Activated CD8-positive, alpha-beta T cell treated with anti-CD3 and anti-CD28 coated beads for 36 hours (primary cell): ENCODE data around the gene FAM3D. TPM values are rescaled to one million over a fixed set of nuclear protein-coding genes. Genes with fewer than 3 reads are reported as not detected.

ENCODE experiments used
- ATAC-seq: fragments of 200-7000 bp; cut with Tn5 transposase; one replicate; pipeline ENCODE4 v1.10.0; 2021; ENCODE audit warnings: mild to moderate bottlenecking, moderate library complexity
- CTCF ChIA-PET: fragments of 350-600 bp; sonication (Branson Sonifier 250); formaldehyde crosslinking; loops from one replicate; lab custom pipeline; 2021; ENCODE audit warnings: antibody characterized with exemption; lab: Charles Lee
- POLR2A ChIA-PET: fragments of 350-600 bp; sonication (Branson Sonifier 250); formaldehyde crosslinking; loops from one replicate; lab custom pipeline; 2021; ENCODE audit warnings: antibody characterized with exemption; lab: Charles Lee
- DNase-seq: peaks from one replicate; pipeline ENCODE4 v3.0.0-alpha.2; 2020
- H3K27ac Mint-ChIP-seq: one replicate; pipeline ENCODE4 v1.8.0; 2021; ENCODE audit warnings: mild to moderate bottlenecking, mixed read lengths
- H3K27me3 Mint-ChIP-seq: one replicate; pipeline ENCODE4 v1.8.0; 2021; ENCODE audit warnings: mixed read lengths
- H3K36me3 Mint-ChIP-seq: one replicate; pipeline ENCODE4 v1.8.0; 2021; ENCODE audit warnings: low read depth, mixed read lengths
- H3K4me1 Mint-ChIP-seq: one replicate; pipeline ENCODE4 v1.8.0; 2021; ENCODE audit warnings: low read depth, mixed read lengths
- H3K4me3 Mint-ChIP-seq: one replicate; pipeline ENCODE4 v1.8.0; 2021; ENCODE audit warnings: mild to moderate bottlenecking, moderate library complexity, mixed read lengths
- H3K9me3 Mint-ChIP-seq: one replicate; pipeline ENCODE4 v1.8.0; 2021; ENCODE audit warnings: mixed read lengths
- intact Hi-C: fragments of 100-400 bp; cut with micrococcal nuclease; formaldehyde crosslinking; loops from one replicate; pipeline ENCODE4 v1.10.0; 2022
- total RNA-seq, 2 experiments: library from RNA; stranded (reverse); gene quantifications; one replicate each; pipeline ENCODE4 v1.2.3, GENCODE V29; 2021
- TF ChIP-seq, protein P1 (sequence below): fragments of 200-600 bp; IDR thresholded peaks from one replicate; pipeline ENCODE4 v1.8.0; 2022; ENCODE audit warnings: antibody characterized with exemption, mild to moderate bottlenecking

Gene FAM3D
- total RNA-seq, 2 experiments from 2014 or later, result not detected

GRCh38 chr3:58683466-58683865, 16.9 kb upstream of the FAM3D start:
- TF ChIP-seq, protein P1, sequence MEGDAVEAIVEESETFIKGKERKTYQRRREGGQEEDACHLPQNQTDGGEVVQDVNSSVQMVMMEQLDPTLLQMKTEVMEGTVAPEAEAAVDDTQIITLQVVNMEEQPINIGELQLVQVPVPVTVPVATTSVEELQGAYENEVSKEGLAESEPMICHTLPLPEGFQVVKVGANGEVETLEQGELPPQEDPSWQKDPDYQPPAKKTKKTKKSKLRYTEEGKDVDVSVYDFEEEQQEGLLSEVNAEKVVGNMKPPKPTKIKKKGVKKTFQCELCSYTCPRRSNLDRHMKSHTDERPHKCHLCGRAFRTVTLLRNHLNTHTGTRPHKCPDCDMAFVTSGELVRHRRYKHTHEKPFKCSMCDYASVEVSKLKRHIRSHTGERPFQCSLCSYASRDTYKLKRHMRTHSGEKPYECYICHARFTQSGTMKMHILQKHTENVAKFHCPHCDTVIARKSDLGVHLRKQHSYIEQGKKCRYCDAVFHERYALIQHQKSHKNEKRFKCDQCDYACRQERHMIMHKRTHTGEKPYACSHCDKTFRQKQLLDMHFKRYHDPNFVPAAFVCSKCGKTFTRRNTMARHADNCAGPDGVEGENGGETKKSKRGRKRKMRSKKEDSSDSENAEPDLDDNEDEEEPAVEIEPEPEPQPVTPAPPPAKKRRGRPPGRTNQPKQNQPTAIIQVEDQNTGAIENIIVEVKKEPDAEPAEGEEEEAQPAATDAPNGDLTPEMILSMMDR, result no peak
- no peak overlapping the region for H3K4me3 Mint-ChIP-seq
- intact Hi-C loops, result no loop called here
- POLR2A ChIA-PET, result interaction anchor here (0.9 kb wide), 1 partner anchor 14 kb away, joined by 3 read pairs; no protein-coding TSS in a partner anchor
- no peaks in the 10 kb centered on the region for H3K9me3 Mint-ChIP-seq
- H3K36me3 Mint-ChIP-seq, result no peaks in the 10 kb centered on the region
- peaks cover 8% of the 10 kb centered on the region for H3K27me3 Mint-ChIP-seq
- peaks cover 9% of the 10 kb centered on the region for H3K4me1 Mint-ChIP-seq
- DNase-seq (peak; percentile 24), ATAC-seq (peak; percentile 30)
- CTCF ChIA-PET, result no interaction called here
- H3K27ac Mint-ChIP-seq, result no peak overlapping the region

DNA sequence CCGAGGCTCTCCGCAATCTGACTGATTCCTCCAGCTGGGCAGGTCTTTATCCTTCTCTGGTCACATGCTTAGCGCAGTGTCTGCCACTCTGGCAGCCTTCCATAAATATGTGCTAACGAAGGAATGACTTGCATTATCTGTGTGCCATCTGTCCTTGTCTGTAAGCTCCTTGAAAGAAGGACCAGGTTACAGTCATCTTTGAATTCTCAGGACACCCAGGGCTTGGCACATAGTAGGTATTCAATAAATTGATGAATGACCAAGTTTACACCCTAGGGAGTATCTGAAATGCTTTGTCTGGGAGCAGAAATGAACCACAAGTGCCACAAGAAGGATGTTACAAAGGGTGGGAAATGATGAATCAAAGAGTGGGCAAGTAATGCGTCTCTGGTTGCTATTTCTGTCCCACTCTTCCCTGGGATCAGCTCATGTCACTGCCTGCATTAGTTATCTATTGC, 16.5 kb upstream of the FAM3D start:
- no peaks in the 10 kb centered on the region for H3K9me3 Mint-ChIP-seq
- no peak overlapping the region for H3K4me3 Mint-ChIP-seq
- DNase-seq (no peak), ATAC-seq (no peak)
- ChIA-PET POLR2A (interaction anchor here (0.9 kb wide), 1 partner anchor 14 kb away, joined by 3 read pairs; no protein-coding TSS in a partner anchor), CTCF (no interaction called here)
- intact Hi-C loops, result no loop called here
- peaks cover 8% of the 10 kb centered on the region for H3K27me3 Mint-ChIP-seq
- H3K4me1 Mint-ChIP-seq, result peaks cover 9% of the 10 kb centered on the region
- H3K27ac Mint-ChIP-seq, result no peak overlapping the region
- TF ChIP-seq, protein P1, result no peak
- no peaks in the 10 kb centered on the region for H3K36me3 Mint-ChIP-seq

GRCh38 chr3:58681863-58682262, 15.3 kb upstream of the FAM3D start:
- Mint-ChIP-seq H3K36me3 (no peaks in the 10 kb centered on the region), H3K9me3 (no peaks in the 10 kb centered on the region), H3K27ac (no peak overlapping the region), H3K27me3 (peaks cover 12% of the 10 kb centered on the region), H3K4me3 (no peak overlapping the region), H3K4me1 (peaks cover 9% of the 10 kb centered on the region)
- TF ChIP-seq, protein P1, result no peak
- ChIA-PET CTCF (no interaction called here), POLR2A (no interaction called here)
- no peak for ATAC-seq
- intact Hi-C loops, result no loop called here
- no peak for DNase-seq

DNA sequence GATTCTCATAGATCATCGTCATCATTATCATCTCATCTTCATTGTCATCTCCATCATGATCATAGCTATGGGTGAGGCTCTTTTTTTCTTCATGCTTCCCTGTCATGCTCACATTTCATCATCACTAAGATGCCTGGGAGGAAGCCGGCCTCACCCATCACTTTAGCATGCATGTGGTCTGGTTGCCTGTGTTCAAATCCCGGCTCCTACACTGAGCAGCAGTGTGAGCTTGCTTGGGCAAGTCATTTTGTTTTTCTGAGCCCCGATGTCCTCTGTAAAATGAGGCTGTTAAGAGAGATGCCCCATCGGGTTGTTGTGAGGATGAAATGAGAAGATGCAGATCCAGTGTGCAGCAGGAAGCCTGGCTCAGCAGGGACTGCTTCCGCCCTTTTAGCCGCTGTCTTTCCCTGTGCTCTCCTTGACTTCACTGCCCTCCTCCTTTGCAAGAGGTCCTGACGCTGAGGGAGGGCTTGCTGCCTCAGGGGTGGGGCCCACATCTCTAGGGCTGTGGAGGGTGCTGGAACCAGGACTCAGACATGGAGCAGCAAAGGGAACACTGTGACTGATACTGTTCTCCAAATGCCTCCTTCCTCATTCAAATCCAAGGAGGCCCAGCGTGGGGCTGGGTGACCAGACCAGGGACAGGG, 14.4 kb upstream of the FAM3D start:
- no peaks in the 10 kb centered on the region for H3K9me3 Mint-ChIP-seq
- H3K4me3 Mint-ChIP-seq, result no peak overlapping the region
- H3K36me3 Mint-ChIP-seq, result no peaks in the 10 kb centered on the region
- ChIA-PET CTCF (no interaction called here), POLR2A (no interaction called here)
- ATAC-seq (no peak), DNase-seq (no peak)
- peaks cover 9% of the 10 kb centered on the region for H3K4me1 Mint-ChIP-seq
- TF ChIP-seq, protein P1, result no peak
- H3K27ac Mint-ChIP-seq, result no peak overlapping the region
- H3K27me3 Mint-ChIP-seq, result peaks cover 12% of the 10 kb centered on the region
- intact Hi-C loops, result no loop called here

DNA sequence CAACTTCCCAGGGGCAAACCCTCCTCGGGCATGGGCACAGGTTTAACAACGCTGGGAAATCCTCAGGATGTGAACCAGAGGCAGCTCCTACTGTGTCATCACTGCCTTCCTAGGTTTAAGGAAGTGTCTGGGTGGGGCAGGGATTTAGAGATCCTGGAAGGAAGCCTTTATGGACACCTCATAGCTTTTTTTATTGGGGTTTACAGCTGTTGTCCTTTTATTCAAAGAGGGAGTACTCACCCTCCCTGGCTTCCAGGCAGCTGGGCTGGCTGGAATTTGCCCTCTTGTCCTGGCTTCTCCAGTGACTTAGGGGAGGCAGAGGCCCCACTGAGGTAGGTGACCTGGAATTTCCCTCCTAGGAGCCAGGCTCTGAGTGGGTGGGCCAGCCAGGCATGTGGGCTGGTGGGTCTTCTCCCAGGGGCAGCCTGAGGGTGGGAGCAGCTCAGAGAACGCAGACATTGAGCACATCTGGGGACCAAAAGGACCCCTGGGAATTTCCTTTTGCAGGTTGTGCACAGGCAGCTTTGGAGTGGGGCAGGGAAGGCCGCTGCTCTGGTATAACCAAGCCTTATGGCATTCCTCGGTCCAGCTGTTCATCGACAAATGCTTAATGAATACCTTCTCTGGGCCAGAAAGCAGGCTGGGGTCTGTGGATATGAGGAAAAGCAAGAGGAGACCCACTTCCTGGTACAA, 13.5 kb upstream of the FAM3D start:
- H3K9me3 Mint-ChIP-seq, result no peaks in the 10 kb centered on the region
- no peaks in the 10 kb centered on the region for H3K36me3 Mint-ChIP-seq
- POLR2A ChIA-PET, result no interaction called here
- peaks cover 12% of the 10 kb centered on the region for H3K27me3 Mint-ChIP-seq
- DNase-seq (no peak), ATAC-seq (no peak)
- no peak overlapping the region for H3K4me3 Mint-ChIP-seq
- H3K4me1 Mint-ChIP-seq, result peaks cover 9% of the 10 kb centered on the region
- no peak overlapping the region for H3K27ac Mint-ChIP-seq
- CTCF ChIA-PET, result no interaction called here
- TF ChIP-seq, protein P1, result no peak
- intact Hi-C loops, result no loop called here
